Fibroblast of lung (primary cell): Measurements from ENCODE around the gene ERP44.

Experiments used
- EZH2 ChIP-seq: IDR thresholded peaks from 2 replicates; pipeline ENCODE4 v1.5.1; 2012; ENCODE audit warnings: low read length, control low read depth, mild to moderate bottlenecking; ENCODE audit errors: missing control alignments
- TF ChIP-seq, protein P1 (sequence below), 2 donors: IDR thresholded peaks in 1 of 2; conservative IDR thresholded peaks in 1 of 2; 1 replicate in 1 of 2; 2 replicates in 1 of 2; pipeline ENCODE4 v1.5.1; 2011 to 2012; ENCODE audit warnings: low read length in 2 of 2, control low read depth in 1 of 2, inconsistent platforms in 1 of 2, low read depth in 1 of 2, mild to moderate bottlenecking in 1 of 2

DNA sequence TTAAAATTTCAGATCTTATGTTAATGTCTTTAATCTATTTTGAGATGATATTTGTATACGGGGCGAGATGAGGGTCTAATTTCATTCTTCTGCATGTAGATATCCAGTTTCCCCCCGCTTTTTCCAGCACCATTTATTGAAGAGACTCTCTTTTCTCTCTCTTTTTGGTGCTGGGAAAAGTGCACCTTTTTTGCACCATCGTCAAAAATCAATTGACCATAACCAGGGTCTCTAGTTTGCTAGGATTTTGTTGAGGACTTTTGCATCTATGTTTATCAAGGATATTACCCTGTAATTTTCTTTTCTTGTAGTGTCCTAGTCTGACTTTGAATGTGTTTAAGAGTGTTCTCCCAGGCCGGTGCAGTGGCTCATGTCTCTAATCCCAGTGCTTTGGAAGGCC lies 99.0 kb downstream of the ERP44 start:
- TF ChIP-seq, protein P1, sequence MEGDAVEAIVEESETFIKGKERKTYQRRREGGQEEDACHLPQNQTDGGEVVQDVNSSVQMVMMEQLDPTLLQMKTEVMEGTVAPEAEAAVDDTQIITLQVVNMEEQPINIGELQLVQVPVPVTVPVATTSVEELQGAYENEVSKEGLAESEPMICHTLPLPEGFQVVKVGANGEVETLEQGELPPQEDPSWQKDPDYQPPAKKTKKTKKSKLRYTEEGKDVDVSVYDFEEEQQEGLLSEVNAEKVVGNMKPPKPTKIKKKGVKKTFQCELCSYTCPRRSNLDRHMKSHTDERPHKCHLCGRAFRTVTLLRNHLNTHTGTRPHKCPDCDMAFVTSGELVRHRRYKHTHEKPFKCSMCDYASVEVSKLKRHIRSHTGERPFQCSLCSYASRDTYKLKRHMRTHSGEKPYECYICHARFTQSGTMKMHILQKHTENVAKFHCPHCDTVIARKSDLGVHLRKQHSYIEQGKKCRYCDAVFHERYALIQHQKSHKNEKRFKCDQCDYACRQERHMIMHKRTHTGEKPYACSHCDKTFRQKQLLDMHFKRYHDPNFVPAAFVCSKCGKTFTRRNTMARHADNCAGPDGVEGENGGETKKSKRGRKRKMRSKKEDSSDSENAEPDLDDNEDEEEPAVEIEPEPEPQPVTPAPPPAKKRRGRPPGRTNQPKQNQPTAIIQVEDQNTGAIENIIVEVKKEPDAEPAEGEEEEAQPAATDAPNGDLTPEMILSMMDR (conservative IDR thresholded peaks at IDR 0.05 in 1 of 2, IDR thresholded peaks at IDR 0.05 in 1 of 2; ENCODE audit: low read depth in 1 of 2, low read length in 2 of 2) = no peak
- TF ChIP-seq EZH2 = no peak
